GM13976 (cell line): ENCODE measurements around the gene C12orf56.

Source experiments
- DNase-seq: peaks from one replicate; pipeline ENCODE4 v3.0.0; 2012; ENCODE audit warnings: low spot score
- CTCF ChIP-seq: IDR thresholded peaks from 2 replicates; pipeline ENCODE4 v1.5.1; 2012; ENCODE audit warnings: borderline replicate concordance, mild to moderate bottlenecking; ENCODE audit not compliant: insufficient read depth; ENCODE audit errors: extremely low read depth, missing control alignments, control extremely low read depth
- in situ Hi-C: fragments of 300-500 bp; cut with MboI; formaldehyde crosslinking; loops from one replicate; pipeline ENCODE4 v1.12.0; 2022; ENCODE audit warnings: low sequenced_read_pairs, mixed read lengths, inconsistent platforms; ENCODE audit not compliant: unreplicated experiment

The C12orf56 gene

GRCh38 chr12:64427988-64428387 lies 37.4 kb upstream of the C12orf56 start:
- in situ Hi-C loops: no loop called here
- DNase-seq: no peak
- TF ChIP-seq CTCF: no peak

- TF ChIP-seq CTCF: no peak
- in situ Hi-C loops: no loop called here
- DNase-seq: no peak
These were observed 29.1 kb upstream of the C12orf56 start for GRCh38 chr12:64419696-64420095.

- in situ Hi-C loops: no loop called here
- no peak for DNase-seq
- no peak for TF ChIP-seq CTCF
These were observed 27.7 kb upstream of the C12orf56 start for GRCh38 chr12:64418209-64418608.

GRCh38 chr12:64413884-64414283 lies 23.3 kb upstream of the C12orf56 start:
- no peak for DNase-seq
- TF ChIP-seq CTCF: no peak
- in situ Hi-C loops: no loop called here

- in situ Hi-C loops: no loop called here
- no peak for DNase-seq
- no peak for TF ChIP-seq CTCF
These were observed 21.9 kb upstream of the C12orf56 start for GRCh38 chr12:64412459-64412858.

- in situ Hi-C loops: no loop called here
- TF ChIP-seq CTCF: no peak
- no peak for DNase-seq
These were observed 20.9 kb upstream of the C12orf56 start for GRCh38 chr12:64411427-64411826.
